ENCODE measurements around the gene APBB2. TPM values are rescaled to one million over a fixed set of nuclear protein-coding genes. Genes with fewer than 3 reads are reported as not detected.
"Not testable (repeated sequence)": the region's sequence is repeated elsewhere in the genome, so short reads cannot be mapped to it uniquely, and the experiment has no call there.

Gene APBB2
- total RNA-seq, 1 donor from 2014 or later = 138 TPM

- no peak for DNase-seq (ENCODE audit: low read depth, low spot score)
Measured at GRCh38 chr4:40829586-40829985, 384.8 kb downstream of the APBB2 start.

- DNase-seq (ENCODE audit: low read depth, low spot score) = no peak
Measured at GRCh38 chr4:40828661-40829060, 385.7 kb downstream of the APBB2 start.

GRCh38 chr4:40827758-40828157, 386.6 kb downstream of the APBB2 start:
- DNase-seq (ENCODE audit: low read depth, low spot score) = no peak

- no peak for DNase-seq (ENCODE audit: low read depth, low spot score)
Measured at GRCh38 chr4:40826821-40827220, 387.5 kb downstream of the APBB2 start.

GRCh38 chr4:40825014-40825838, 389.1 kb downstream of the APBB2 start:
- DNase-seq (ENCODE audit: low read depth, low spot score) = no peak

- no peak for DNase-seq (ENCODE audit: low read depth, low spot score)
Measured at GRCh38 chr4:40822420-40823166, 391.7 kb downstream of the APBB2 start.

GRCh38 chr4:40820101-40820500, 394.2 kb downstream of the APBB2 start:
- no peak for DNase-seq (ENCODE audit: low read depth, low spot score)

- not testable (repeated sequence) for DNase-seq (ENCODE audit: low read depth, low spot score)
Measured at GRCh38 chr4:40817157-40817556, 397.2 kb downstream of the APBB2 start.

- no peak for DNase-seq (ENCODE audit: low read depth, low spot score)
Measured at GRCh38 chr4:40812856-40813255, 401.5 kb downstream of the APBB2 start.

GRCh38 chr4:40812386-40812785, 402.0 kb downstream of the APBB2 start:
- no peak for DNase-seq (ENCODE audit: low read depth, low spot score)

GRCh38 chr4:40811956-40812355, 402.4 kb downstream of the APBB2 start:
- DNase-seq (ENCODE audit: low read depth, low spot score) = peak; percentile 11

- DNase-seq (ENCODE audit: low read depth, low spot score) = no peak
Measured at GRCh38 chr4:40808926-40809457, 405.4 kb downstream of the APBB2 start.

- no peak for DNase-seq (ENCODE audit: low read depth, low spot score)
Measured at GRCh38 chr4:40804598-40804997, 409.7 kb downstream of the APBB2 start.

GRCh38 chr4:40800064-40800463, 414.3 kb downstream of the APBB2 start:
- DNase-seq (ENCODE audit: low read depth, low spot score) = no peak

GRCh38 chr4:40789771-40790170, 424.6 kb downstream of the APBB2 start:
- no peak for DNase-seq (ENCODE audit: low read depth, low spot score)

- no peak for DNase-seq (ENCODE audit: low read depth, low spot score)
Measured at GRCh38 chr4:40789031-40789430, 425.3 kb downstream of the APBB2 start.

GRCh38 chr4:40788331-40788730, 426.0 kb downstream of the APBB2 start:
- DNase-seq (ENCODE audit: low read depth, low spot score) = no peak

GRCh38 chr4:40785727-40786126, 428.6 kb downstream of the APBB2 start:
- DNase-seq (ENCODE audit: low read depth, low spot score) = no peak

- DNase-seq (ENCODE audit: low read depth, low spot score) = no peak
Measured at GRCh38 chr4:40782876-40783275, 431.5 kb downstream of the APBB2 start.

GRCh38 chr4:40778090-40778489, 436.3 kb downstream of the APBB2 start:
- DNase-seq (ENCODE audit: low read depth, low spot score) = no peak

- DNase-seq (ENCODE audit: low read depth, low spot score) = no peak
Measured at GRCh38 chr4:40769266-40769665, 445.1 kb downstream of the APBB2 start.

- DNase-seq (ENCODE audit: low read depth, low spot score) = no peak
Measured at GRCh38 chr4:40763228-40763716, 451.1 kb downstream of the APBB2 start.

Data from pulmonary artery endothelial cell (primary cell).